ENCODE data around the gene SIK3.

SIK3 gene

GRCh38 chr11:116993599-116993998 is 104.6 kb downstream of the SIK3 start:
- H3K4me3 ChIP-seq (ENCODE audit: low read depth, low read length) = no peak overlapping the region
- TF ChIP-seq CTCF (IDR thresholded peaks at IDR 0.05; ENCODE audit: insufficient read depth, low read depth, low read length, missing control alignments) = no peak
- DNase-seq (ENCODE audit: low read depth) = no peak

GRCh38 chr11:116991491-116991890 is 106.7 kb downstream of the SIK3 start:
- no peak overlapping the region for H3K4me3 ChIP-seq (ENCODE audit: low read depth, low read length)
- TF ChIP-seq CTCF (IDR thresholded peaks at IDR 0.05; ENCODE audit: insufficient read depth, low read depth, low read length, missing control alignments) = no peak
- DNase-seq (ENCODE audit: low read depth) = no peak

- DNase-seq (ENCODE audit: low read depth) = no peak
- no peak overlapping the region for H3K4me3 ChIP-seq (ENCODE audit: low read depth, low read length)
- TF ChIP-seq CTCF (IDR thresholded peaks at IDR 0.05; ENCODE audit: insufficient read depth, low read depth, low read length, missing control alignments) = no peak
Measured at GRCh38 chr11:116990811-116991210, 107.4 kb downstream of the SIK3 start.

- DNase-seq (ENCODE audit: low read depth) = no peak
- no peak overlapping the region for H3K4me3 ChIP-seq (ENCODE audit: low read depth, low read length)
- no peak for TF ChIP-seq CTCF (IDR thresholded peaks at IDR 0.05; ENCODE audit: insufficient read depth, low read depth, low read length, missing control alignments)
Measured at GRCh38 chr11:116990061-116990473, 108.2 kb downstream of the SIK3 start.

GRCh38 chr11:116989184-116989583 is 109.0 kb downstream of the SIK3 start:
- no peak for TF ChIP-seq CTCF (IDR thresholded peaks at IDR 0.05; ENCODE audit: insufficient read depth, low read depth, low read length, missing control alignments)
- DNase-seq (ENCODE audit: low read depth) = no peak

GRCh38 chr11:116986521-116987105 is 111.6 kb downstream of the SIK3 start:
- TF ChIP-seq CTCF (IDR thresholded peaks at IDR 0.05; ENCODE audit: insufficient read depth, low read depth, low read length, missing control alignments) = no peak
- H3K4me3 ChIP-seq (ENCODE audit: low read depth, low read length) = peak overlapping the region; percentile 27
- peak; percentile 73 for DNase-seq (ENCODE audit: low read depth)

More at GRCh38 chr11:116989184-116989583, 109.0 kb downstream of the SIK3 start:
- H3K4me3 ChIP-seq (ENCODE audit: low read depth, low read length) = no peak overlapping the region

- no peak for TF ChIP-seq CTCF (IDR thresholded peaks at IDR 0.05; ENCODE audit: insufficient read depth, low read depth, low read length, missing control alignments)
- H3K4me3 ChIP-seq (ENCODE audit: low read depth, low read length) = no peak overlapping the region
- DNase-seq (ENCODE audit: low read depth) = no peak
Measured at GRCh38 chr11:116984589-116984988, 113.6 kb downstream of the SIK3 start.
